Measurements from ENCODE around the gene TLCD1. TPM values are rescaled to one million over a fixed set of nuclear protein-coding genes. Genes with fewer than 3 reads are reported as not detected.

TLCD1 gene
- 3.3 and 4.6 TPM in 2 replicates for total RNA-seq

DNA sequence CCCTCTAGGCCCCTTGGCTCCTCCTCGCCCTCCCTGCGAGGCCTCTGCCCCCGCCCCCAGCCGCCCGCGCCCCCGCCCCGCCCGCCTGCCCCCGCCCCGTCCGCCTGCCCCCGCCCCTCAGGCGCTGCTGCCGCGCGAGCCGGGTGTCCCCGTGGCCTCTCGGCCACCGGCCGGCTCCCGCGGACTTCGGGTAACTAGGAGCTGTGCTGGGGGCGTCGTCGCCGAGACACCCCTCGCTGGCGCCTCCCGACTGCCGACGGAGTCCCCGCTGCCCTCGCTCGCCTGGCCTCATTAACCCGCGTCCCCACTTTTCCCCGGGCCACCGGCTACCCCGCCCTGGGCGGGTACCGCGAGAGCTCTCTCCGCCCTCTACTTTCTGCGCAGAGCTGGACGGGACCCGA, at the start of gene TLCD1:
TLCD1 (minus strand) TSS at position 8 of the 401 bp plus-strand sequence. CDS start 136 bp downstream, outside the sequence.

DNA sequence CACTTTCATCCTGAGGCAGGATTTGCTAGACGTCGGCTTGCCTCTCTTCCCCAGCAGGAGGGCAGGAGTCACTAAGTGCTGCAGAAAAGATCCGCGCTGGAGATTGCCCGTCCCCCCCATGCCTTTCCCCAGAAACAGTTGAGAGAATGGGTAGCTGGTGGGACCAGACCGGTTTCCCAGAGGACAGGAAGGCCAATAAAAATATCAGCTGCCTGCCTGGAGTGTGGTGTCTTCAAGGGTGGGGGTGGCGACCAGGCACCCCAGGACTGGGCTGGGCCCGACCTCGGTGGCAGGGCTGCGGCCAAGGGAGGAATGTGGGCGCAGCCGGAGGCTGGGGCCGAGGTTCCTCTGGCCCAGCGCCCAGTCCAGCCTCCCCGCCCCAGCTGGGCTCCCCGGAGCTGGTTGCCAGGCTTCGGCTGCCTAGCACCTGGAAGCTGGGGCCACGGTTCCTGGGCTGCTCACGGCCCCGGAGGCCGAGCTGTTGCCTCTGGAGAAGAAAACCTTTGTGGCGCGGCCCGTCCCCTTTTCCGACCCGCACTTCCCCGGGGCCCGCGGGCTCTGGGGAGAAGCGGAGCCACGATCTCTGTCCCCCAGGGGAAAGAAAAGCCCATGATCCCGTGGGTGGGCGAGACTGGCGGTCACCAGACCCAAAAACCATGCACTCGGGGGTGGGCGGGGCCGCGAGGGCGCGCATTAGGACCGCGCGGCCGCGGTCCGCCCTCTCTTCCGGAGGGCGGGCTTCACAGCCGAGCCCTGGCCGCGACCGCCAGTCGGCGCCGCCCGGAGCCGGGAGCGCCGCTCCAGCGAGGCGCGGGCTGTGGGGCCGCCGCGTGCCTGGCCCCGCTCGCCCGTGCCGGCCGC, 17.4 kb upstream of the TLCD1 start, which contains the start of gene TRAF4:
TRAF4 (plus strand) TSS at position 769 of the 861 bp plus-strand sequence. CDS start 102 bp downstream, outside the sequence.

GRCh38 chr17:28728364-28729200, 2.5 kb upstream of the TLCD1 start, which contains the start of gene NEK8:
Gene NEK8 (plus strand): TSS chr17:28728788. CDS start chr17:28728814, 26 bp downstream.

GRCh38 chr17:28717578-28718332, 8.3 kb downstream of the TLCD1 start, which contains the start of gene RAB34:
Gene RAB34 (minus strand): TSS chr17:28717868. CDS start chr17:28717266, 602 bp downstream.

GRCh38 chr17:28711723-28712031, 14.4 kb downstream of the TLCD1 start, which contains the start of gene PROCA1:
Gene PROCA1 (minus strand): TSS chr17:28711888. CDS start chr17:28711660, 228 bp downstream.

Small RNA genes within 50 kb of the gene (small RNA-seq; reads per million reads assigned to genes)
- gene SNORD42A (not detected), gene SNORD42B (0.99 reads per million, percentile 42 among the genes with 10 or more reads in this experiment), gene SNORD4A (not detected), gene SNORD4B (not detected)

Other genes with a start within 250 kb of the TLCD1 start
- 0.11 and 0.13 TPM in 2 replicates for gene FOXN1, start 219.9 kb downstream of the TLCD1 start, total RNA-seq
- gene UNC119, start 173.6 kb downstream of the TLCD1 start, total RNA-seq = 20.5 and 23.0 TPM in 2 replicates
- 48.9 and 52.0 TPM in 2 replicates for gene PIGS, start 154.7 kb downstream of the TLCD1 start, total RNA-seq
- 38.7 and 48.5 TPM in 2 replicates for gene ALDOC, start 149.3 kb downstream of the TLCD1 start, total RNA-seq
- gene SPAG5, start 127.2 kb downstream of the TLCD1 start, total RNA-seq = 14.4 and 19.3 TPM in 2 replicates
- 3.8 and 5.5 TPM in 2 replicates for gene RSKR, start 112.0 kb downstream of the TLCD1 start, total RNA-seq
- 148 and 156 TPM in 2 replicates for gene BLTP2, start 81.1 kb downstream of the TLCD1 start, total RNA-seq
- 30.3 and 44.3 TPM in 2 replicates for gene SDF2, start 64.3 kb downstream of the TLCD1 start, total RNA-seq
- 53.3 and 62.3 TPM in 2 replicates for gene SUPT6H, start 64.0 kb downstream of the TLCD1 start, total RNA-seq
- 0.54 and 0.78 TPM in 2 replicates for gene PROCA1, start 14.3 kb downstream of the TLCD1 start, total RNA-seq
- gene RAB34, start 8.4 kb downstream of the TLCD1 start, total RNA-seq = 188 and 196 TPM in 2 replicates
- gene RPL23A, start 6.2 kb downstream of the TLCD1 start, total RNA-seq = 560 and 658 TPM in 2 replicates
- gene NEK8, start 2.6 kb upstream of the TLCD1 start, total RNA-seq = 3.9 and 4.8 TPM in 2 replicates
- gene TRAF4, start 17.8 kb upstream of the TLCD1 start, total RNA-seq = 15.9 and 17.8 TPM in 2 replicates
- gene FAM222B, start 116.6 kb upstream of the TLCD1 start, total RNA-seq = 4.9 and 5.0 TPM in 2 replicates
- gene ERAL1, start 128.8 kb upstream of the TLCD1 start, total RNA-seq = 27.0 and 27.7 TPM in 2 replicates
- gene FLOT2, start 171.5 kb upstream of the TLCD1 start, total RNA-seq = 29.8 and 30.8 TPM in 2 replicates
- gene DHRS13, start 176.8 kb upstream of the TLCD1 start, total RNA-seq = 2.4 and 3.5 TPM in 2 replicates
- gene PHF12, start 225.3 kb upstream of the TLCD1 start, total RNA-seq = 16.0 and 17.0 TPM in 2 replicates

Data from articular chondrocyte of knee joint (primary cell).